HCT116 (cell line): ENCODE results near the gene CNTN5. TPM values are rescaled to one million over a fixed set of nuclear protein-coding genes. Genes with fewer than 3 reads are reported as not detected.

Source experiments
- ATAC-seq: fragments of 200-7000 bp; cut with Tn5 transposase; 2 replicates; pipeline ENCODE4 v1.9.1; 2020; ENCODE audit warnings: mild to moderate bottlenecking, moderate library complexity
- BruUV-seq: library from RNA; stranded (reverse); fragments of 400-500 nt; replicated peaks from 2 replicates; lab custom pipeline; 2021; lab: Mats Ljungman, UMichigan
- CTCF ChIA-PET: fragments of 300-600 bp; sonication (Branson Sonifier 250); formaldehyde crosslinking; loops from one replicate; lab custom pipeline; 2021; ENCODE audit warnings: antibody characterized with exemption; lab: Charles Lee
- POLR2A ChIA-PET: fragments of 300-600, 350-600 bp; sonication (Branson Sonifier 250); formaldehyde crosslinking; loops from one replicate; lab custom pipeline; 2021; ENCODE audit warnings: antibody characterized with exemption; lab: Charles Lee
- RAD21 ChIA-PET, 2 experiments: fragments of 300-600 bp; sonication (Branson Sonifier 250); formaldehyde crosslinking; loops; one replicate each; lab custom pipeline; 2023; ENCODE audit warnings: low total read pairs in 2 of 2; ENCODE audit not compliant: uncharacterized antibody in 2 of 2, unreplicated experiment in 2 of 2, low non-redundant PET in 1 of 2; lab: Charles Lee
- DNase-seq: peaks from one replicate; pipeline ENCODE4 v3.0.0-alpha.2; 2010; ENCODE audit warnings: low read depth, low spot score
- H2AFZ ChIP-seq: fragments of 200-600 bp; shearing (Covaris generic), sonication (generic); 2 replicates; pipeline ENCODE4 v1.6.1; 2017; ENCODE audit warnings: low read depth, mixed run types, mixed read lengths, antibody characterized with exemption, low read length; ENCODE audit not compliant: poor library complexity, severe bottlenecking
- H3K27ac ChIP-seq: 2 replicates; pipeline ENCODE4 v1.5.1; 2012; ENCODE audit warnings: low read depth, low read length
- H3K27me3 ChIP-seq: fragments of 200-600 bp; sonication (generic); 2 replicates; pipeline ENCODE4 v1.6.1; 2016; ENCODE audit warnings: mixed run types, low read length, mixed read lengths; ENCODE audit not compliant: insufficient read depth
- H3K36me3 ChIP-seq, 2 experiments: fragments of 200-500 bp in 1 of 2; fragments of 200-600 bp in 1 of 2; sonication (Bioruptor generic) in 1 of 2; sonication (generic) in 1 of 2; 2 replicates each; pipeline versions ENCODE4 v1.5.1 to v1.6.1; 2014 to 2016; ENCODE audit warnings: low read length in 2 of 2, inconsistent platforms in 1 of 2, mixed read lengths in 1 of 2, mixed run types in 1 of 2; ENCODE audit not compliant: insufficient read depth in 2 of 2, control insufficient read depth in 1 of 2
- H3K4me1 ChIP-seq, 2 experiments: fragments of 200-600 bp in 1 of 2; sonication (generic) in 1 of 2; 2 replicates each; pipeline versions ENCODE4 v1.5.1 to v1.6.1; 2012 to 2017; ENCODE audit warnings: low read length in 2 of 2, inconsistent platforms in 1 of 2, mild to moderate bottlenecking in 1 of 2, mixed read lengths in 1 of 2, mixed run types in 1 of 2, moderate library complexity in 1 of 2; ENCODE audit not compliant: insufficient read depth in 2 of 2, control insufficient read depth in 1 of 2
- H3K4me2 ChIP-seq: fragments of 200-600 bp; sonication (generic); 2 replicates; pipeline ENCODE4 v1.6.1; 2017; ENCODE audit warnings: mixed run types, low read length, mixed read lengths
- H3K4me3 ChIP-seq, 2 experiments: fragments of 200-600 bp in 1 of 2; sonication (generic) in 1 of 2; replicated peaks in 1 of 2; 2 replicates each; pipeline ENCODE4 v1.5.1; 2011 to 2016; ENCODE audit warnings: low read length in 2 of 2, control low read depth in 1 of 2, low read depth in 1 of 2, mild to moderate bottlenecking in 1 of 2, mixed read lengths in 1 of 2, mixed run types in 1 of 2
- H3K79me2 ChIP-seq: fragments of 200-600 bp; sonication (generic); 2 replicates; pipeline ENCODE4 v1.6.1; 2017; ENCODE audit warnings: mild to moderate bottlenecking, mixed run types, low read length, moderate library complexity, mixed read lengths; ENCODE audit not compliant: insufficient read depth
- H3K9ac ChIP-seq: fragments of 200-600 bp; sonication (generic); 2 replicates; pipeline ENCODE4 v1.6.1; 2016; ENCODE audit warnings: low read length, mixed read lengths
- H3K9me2 ChIP-seq: fragments of 200-600 bp; sonication (generic), shearing (Covaris generic); 2 replicates; pipeline ENCODE4 v1.6.1; 2017; ENCODE audit warnings: mixed run types, mild to moderate bottlenecking, moderate library complexity; ENCODE audit not compliant: insufficient read depth
- H3K9me3 ChIP-seq, 2 experiments: fragments of 200-500 bp in 1 of 2; fragments of 200-600 bp in 1 of 2; sonication (Bioruptor generic) in 1 of 2; sonication (generic) in 1 of 2; 2 replicates each; pipeline ENCODE4 v1.6.1; 2014 to 2017; ENCODE audit warnings: low read length in 2 of 2, mixed read lengths in 2 of 2, inconsistent platforms in 1 of 2, low read depth in 1 of 2, mild to moderate bottlenecking in 1 of 2, mixed run types in 1 of 2, moderate library complexity in 1 of 2; ENCODE audit not compliant: control insufficient read depth in 1 of 2, insufficient read depth in 1 of 2
- H4K20me1 ChIP-seq: fragments of 200-600 bp; sonication (generic), shearing (Covaris generic); 2 replicates; pipeline ENCODE4 v1.6.1; 2017; ENCODE audit warnings: mixed run types, mild to moderate bottlenecking, moderate library complexity; ENCODE audit not compliant: insufficient read depth
- CBX3 ChIP-seq: IDR thresholded peaks from 2 replicates; pipeline ENCODE4 v1.6.1; 2012; ENCODE audit warnings: low read depth
- CEBPB ChIP-seq: IDR thresholded peaks from 2 replicates; pipeline ENCODE4 v1.6.1; 2012; ENCODE audit warnings: low read depth
- ELF1 ChIP-seq: IDR thresholded peaks from 2 replicates; pipeline ENCODE4 v1.6.1; 2012; ENCODE audit warnings: low read depth, borderline replicate concordance
- EZH2 ChIP-seq: fragments of 200-600 bp; sonication (generic); IDR thresholded peaks from 2 replicates; pipeline ENCODE4 v1.6.1; 2017; ENCODE audit warnings: antibody characterized with exemption, mixed run types
- EZH2phosphoT487 ChIP-seq: fragments of 200-600 bp; IDR thresholded peaks from 2 replicates; pipeline ENCODE4 v1.6.1; 2018; ENCODE audit warnings: antibody characterized with exemption, borderline replicate concordance
- FOSL1 ChIP-seq: IDR thresholded peaks from 2 replicates; pipeline ENCODE4 v1.6.1; 2012; ENCODE audit warnings: low read depth
- JUND ChIP-seq: IDR thresholded peaks from 2 replicates; pipeline ENCODE4 v1.6.1; 2012
- POLR2A ChIP-seq: IDR thresholded peaks from 2 replicates; pipeline ENCODE4 v1.7.0; 2011; ENCODE audit warnings: borderline replicate concordance; ENCODE audit not compliant: insufficient read depth, insufficient read length; ENCODE audit errors: extremely low read depth
- SIN3A ChIP-seq: IDR thresholded peaks from 2 replicates; pipeline ENCODE4 v1.6.1; 2012; ENCODE audit warnings: low read depth
- SP1 ChIP-seq: IDR thresholded peaks from 2 replicates; pipeline ENCODE4 v1.6.1; 2012; ENCODE audit warnings: low read depth
- SRF ChIP-seq: IDR thresholded peaks from 2 replicates; pipeline ENCODE4 v1.6.1; 2012; ENCODE audit warnings: low read depth
- TCF7L2 ChIP-seq: IDR thresholded peaks from 2 replicates; pipeline ENCODE4 v1.7.0; 2011; ENCODE audit warnings: borderline replicate concordance, inconsistent platforms; ENCODE audit not compliant: insufficient read depth, insufficient read length; ENCODE audit errors: extremely low read depth
- YY1 ChIP-seq: IDR thresholded peaks from 2 replicates; pipeline ENCODE4 v1.6.1; 2011; ENCODE audit warnings: low read length, low read depth, moderate library complexity, mild to moderate bottlenecking; ENCODE audit not compliant: insufficient replicate concordance; ENCODE audit errors: extremely low read depth
- ZFX ChIP-seq: fragments of 450-650 bp; IDR thresholded peaks from 2 replicates; pipeline ENCODE4 v1.6.1; 2017
- intact Hi-C: fragments of 100-400 bp; cut with micrococcal nuclease; formaldehyde crosslinking; loops from 2 replicates; pipeline ENCODE4 v1.10.0; 2022
- total RNA-seq: library from RNA; stranded (reverse); gene quantifications from one replicate; pipeline ENCODE4 v1.2.1, GENCODE V29; 2021; ENCODE audit not compliant: unreplicated experiment
- TF ChIP-seq, protein P1 (sequence below): IDR thresholded peaks from 2 replicates; pipeline ENCODE4 v1.6.1; 2011; ENCODE audit warnings: mild to moderate bottlenecking, low read length, moderate library complexity; ENCODE audit not compliant: insufficient replicate concordance; ENCODE audit errors: extremely low read depth
- TF ChIP-seq, protein P2 (sequence below), 3 experiments: fragments of 200-600 bp in 1 of 3; sonication (generic) in 1 of 3; IDR thresholded peaks in 2 of 3; conservative IDR thresholded peaks in 1 of 3; 2 replicates each; pipeline ENCODE4 v1.5.1; 2012 to 2017; ENCODE audit warnings: low read depth in 2 of 3, low read length in 2 of 3, antibody characterized with exemption in 1 of 3, borderline replicate concordance in 1 of 3, control low read depth in 1 of 3, mild to moderate bottlenecking in 1 of 3, mixed read lengths in 1 of 3, mixed run types in 1 of 3, moderate library complexity in 1 of 3; ENCODE audit not compliant: insufficient read depth in 1 of 3

Gene CNTN5
- total RNA-seq, 1 experiment from 2014 or later, result not detected

GRCh38 chr11:99535406-99535805 is 514.7 kb downstream of the CNTN5 start:
- no peaks in the 10 kb centered on the region for H3K36me3 ChIP-seq
- RAD21 ChIA-PET, result no interaction called here
- BruUV-seq, result no TSS peak
- POLR2A ChIA-PET, result no interaction called here
- H3K9me3 ChIP-seq, result peaks cover 0 to 5% of the 10 kb centered on the region in 2 experiments; a peak in 2 of 4 replicates
- H3K9me2 ChIP-seq, result no peaks in the 10 kb centered on the region
- DNase-seq (no peak), ATAC-seq (no peak)
- intact Hi-C loops, result no loop called here
- TF ChIP-seq TCF7L2, result no peak
- TF ChIP-seq ZFX, result no peak
- no peak for TF ChIP-seq SIN3A
- TF ChIP-seq YY1, result no peak
- no peak for TF ChIP-seq SP1
- no peak for TF ChIP-seq FOSL1
- TF ChIP-seq EZH2, result no peak
- TF ChIP-seq, protein P1, sequence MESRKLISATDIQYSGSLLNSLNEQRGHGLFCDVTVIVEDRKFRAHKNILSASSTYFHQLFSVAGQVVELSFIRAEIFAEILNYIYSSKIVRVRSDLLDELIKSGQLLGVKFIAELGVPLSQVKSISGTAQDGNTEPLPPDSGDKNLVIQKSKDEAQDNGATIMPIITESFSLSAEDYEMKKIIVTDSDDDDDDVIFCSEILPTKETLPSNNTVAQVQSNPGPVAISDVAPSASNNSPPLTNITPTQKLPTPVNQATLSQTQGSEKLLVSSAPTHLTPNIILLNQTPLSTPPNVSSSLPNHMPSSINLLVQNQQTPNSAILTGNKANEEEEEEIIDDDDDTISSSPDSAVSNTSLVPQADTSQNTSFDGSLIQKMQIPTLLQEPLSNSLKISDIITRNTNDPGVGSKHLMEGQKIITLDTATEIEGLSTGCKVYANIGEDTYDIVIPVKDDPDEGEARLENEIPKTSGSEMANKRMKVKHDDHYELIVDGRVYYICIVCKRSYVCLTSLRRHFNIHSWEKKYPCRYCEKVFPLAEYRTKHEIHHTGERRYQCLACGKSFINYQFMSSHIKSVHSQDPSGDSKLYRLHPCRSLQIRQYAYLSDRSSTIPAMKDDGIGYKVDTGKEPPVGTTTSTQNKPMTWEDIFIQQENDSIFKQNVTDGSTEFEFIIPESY, result no peak
- TF ChIP-seq SRF, result no peak
- no peak for TF ChIP-seq CEBPB
- no peak for TF ChIP-seq CBX3
- TF ChIP-seq, protein P2, sequence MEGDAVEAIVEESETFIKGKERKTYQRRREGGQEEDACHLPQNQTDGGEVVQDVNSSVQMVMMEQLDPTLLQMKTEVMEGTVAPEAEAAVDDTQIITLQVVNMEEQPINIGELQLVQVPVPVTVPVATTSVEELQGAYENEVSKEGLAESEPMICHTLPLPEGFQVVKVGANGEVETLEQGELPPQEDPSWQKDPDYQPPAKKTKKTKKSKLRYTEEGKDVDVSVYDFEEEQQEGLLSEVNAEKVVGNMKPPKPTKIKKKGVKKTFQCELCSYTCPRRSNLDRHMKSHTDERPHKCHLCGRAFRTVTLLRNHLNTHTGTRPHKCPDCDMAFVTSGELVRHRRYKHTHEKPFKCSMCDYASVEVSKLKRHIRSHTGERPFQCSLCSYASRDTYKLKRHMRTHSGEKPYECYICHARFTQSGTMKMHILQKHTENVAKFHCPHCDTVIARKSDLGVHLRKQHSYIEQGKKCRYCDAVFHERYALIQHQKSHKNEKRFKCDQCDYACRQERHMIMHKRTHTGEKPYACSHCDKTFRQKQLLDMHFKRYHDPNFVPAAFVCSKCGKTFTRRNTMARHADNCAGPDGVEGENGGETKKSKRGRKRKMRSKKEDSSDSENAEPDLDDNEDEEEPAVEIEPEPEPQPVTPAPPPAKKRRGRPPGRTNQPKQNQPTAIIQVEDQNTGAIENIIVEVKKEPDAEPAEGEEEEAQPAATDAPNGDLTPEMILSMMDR (IDR thresholded peaks at IDR 0.05 in 2 of 3, conservative IDR thresholded peaks at IDR 0.05 in 1 of 3; ENCODE audit: borderline replicate concordance in 1 of 3, insufficient read depth in 1 of 3, low read depth in 2 of 3, low read length in 2 of 3), result no peak
- no peak for TF ChIP-seq POLR2A
- no peak for TF ChIP-seq EZH2phosphoT487
- TF ChIP-seq ELF1, result no peak
- TF ChIP-seq JUND, result no peak
- no peak overlapping the region for H3K4me3 ChIP-seq
- H3K79me2 ChIP-seq, result no peaks in the 10 kb centered on the region
- no peaks in the 10 kb centered on the region for H4K20me1 ChIP-seq
- no peak overlapping the region for H3K9ac ChIP-seq
- H2AFZ ChIP-seq, result no peak overlapping the region
- no peaks in the 10 kb centered on the region for H3K4me1 ChIP-seq
- no peak overlapping the region for H3K27ac ChIP-seq
- H3K27me3 ChIP-seq, result no peaks in the 10 kb centered on the region
- no peak overlapping the region for H3K4me2 ChIP-seq
- CTCF ChIA-PET, result no interaction called here
